ENCODE data around the gene CTBP2.
"Not testable (repeated sequence)": the region's sequence is repeated elsewhere in the genome, so short reads cannot be mapped to it uniquely, and the experiment has no call there.

CTBP2 gene

GRCh38 chr10:125163803-125164202 is 3.4 kb upstream of the CTBP2 start:
- Histone ChIP-seq H3K9me3 (ENCODE audit: control insufficient read depth, low read length) (no peaks in the 10 kb centered on the region), H3K36me3 (ENCODE audit: control insufficient read depth, insufficient read depth, low read length, severe bottlenecking) (no peaks in the 10 kb centered on the region), H3K4me1 (ENCODE audit: control insufficient read depth, insufficient read depth, low read length) (peaks cover 4% of the 10 kb centered on the region), H3K27me3 (replicated peaks; ENCODE audit: control insufficient read depth, insufficient read depth, low read length) (no peaks in the 10 kb centered on the region), H3K4me3 (ENCODE audit: low read length) (no peak overlapping the region), H3K9ac (ENCODE audit: low read length) (no peak overlapping the region)
- DNase-seq (ENCODE audit: low read depth) = no peak

DNA sequence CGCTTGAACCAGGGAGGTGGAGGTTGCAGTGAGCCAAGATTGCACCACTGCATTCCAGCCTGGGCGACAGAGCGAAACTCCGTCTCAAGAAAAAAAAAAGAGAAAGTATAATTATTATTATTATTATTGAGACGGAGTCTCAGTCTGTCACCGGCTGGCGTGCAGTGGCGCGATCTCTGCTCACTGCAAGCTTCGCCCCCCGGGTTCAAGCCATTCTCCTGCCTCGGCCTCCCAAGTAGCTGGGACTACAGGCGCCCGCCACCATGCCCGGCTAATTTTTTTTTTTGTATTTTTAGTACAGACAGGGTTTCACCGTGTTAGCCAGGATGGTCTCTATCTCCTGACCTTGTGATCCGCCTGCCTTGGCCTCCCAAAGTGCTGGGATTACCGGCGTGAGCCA is 2.9 kb upstream of the CTBP2 start:
- H3K9ac ChIP-seq (ENCODE audit: low read length); H3K4me1 ChIP-seq (ENCODE audit: control insufficient read depth, insufficient read depth, low read length); DNase-seq (ENCODE audit: low read depth); H3K27me3 ChIP-seq (replicated peaks; ENCODE audit: control insufficient read depth, insufficient read depth, low read length); H3K9me3 ChIP-seq (ENCODE audit: control insufficient read depth, low read length); H3K36me3 ChIP-seq (ENCODE audit: control insufficient read depth, insufficient read depth, low read length, severe bottlenecking); H3K4me3 ChIP-seq (ENCODE audit: low read length): not testable (repeated sequence)

DNA sequence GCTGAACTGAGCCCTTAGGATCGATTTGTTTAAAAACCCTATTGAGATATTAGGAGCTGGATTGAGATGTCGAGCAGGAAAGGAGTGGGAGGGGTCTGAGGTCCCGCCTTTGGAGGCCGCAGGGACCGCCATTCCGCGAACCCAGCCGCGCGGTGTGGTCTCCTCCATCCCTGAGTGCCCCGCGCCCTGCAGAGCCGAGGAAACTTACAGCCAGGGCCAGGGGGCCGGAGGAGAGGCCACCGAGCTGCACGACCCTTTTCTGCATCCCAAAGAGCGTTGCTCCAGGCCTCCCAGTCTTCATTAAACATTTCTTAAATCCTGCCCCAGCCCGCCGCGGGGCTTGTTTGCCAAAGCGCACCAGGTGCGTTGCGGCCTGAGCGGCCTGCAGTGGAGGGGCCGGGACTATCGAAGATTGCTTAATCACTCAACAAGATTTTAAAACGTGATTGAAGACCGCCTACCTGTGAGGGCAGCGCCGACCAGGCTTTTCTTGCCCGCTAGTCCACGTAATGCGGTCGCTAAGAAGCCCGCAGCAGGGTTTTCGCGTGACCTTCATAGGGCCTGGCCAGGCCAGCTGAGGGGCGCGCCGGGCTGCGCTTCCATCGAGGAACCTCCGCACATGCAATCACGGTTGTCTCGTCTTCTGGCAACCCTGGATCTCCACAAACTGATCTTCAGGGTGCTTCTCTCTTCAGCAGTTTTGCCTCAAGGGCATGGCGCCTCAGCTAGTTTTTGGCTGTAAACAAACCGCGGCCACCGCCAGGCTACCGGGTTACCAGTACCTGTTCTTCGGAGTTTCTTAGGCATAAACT is 2.0 kb upstream of the CTBP2 start:
- Histone ChIP-seq H3K36me3 (ENCODE audit: control insufficient read depth, insufficient read depth, low read length, severe bottlenecking) (no peaks in the 10 kb centered on the region), H3K4me3 (ENCODE audit: low read length) (peak overlapping the region; percentile 85), H3K9me3 (ENCODE audit: control insufficient read depth, low read length) (no peaks in the 10 kb centered on the region), H3K27me3 (replicated peaks; ENCODE audit: control insufficient read depth, insufficient read depth, low read length) (no peaks in the 10 kb centered on the region), H3K9ac (ENCODE audit: low read length) (peak overlapping the region; percentile 87), H3K4me1 (ENCODE audit: control insufficient read depth, insufficient read depth, low read length) (peaks cover 15% of the 10 kb centered on the region)
- DNase-seq (ENCODE audit: low read depth) = no peak

DNA sequence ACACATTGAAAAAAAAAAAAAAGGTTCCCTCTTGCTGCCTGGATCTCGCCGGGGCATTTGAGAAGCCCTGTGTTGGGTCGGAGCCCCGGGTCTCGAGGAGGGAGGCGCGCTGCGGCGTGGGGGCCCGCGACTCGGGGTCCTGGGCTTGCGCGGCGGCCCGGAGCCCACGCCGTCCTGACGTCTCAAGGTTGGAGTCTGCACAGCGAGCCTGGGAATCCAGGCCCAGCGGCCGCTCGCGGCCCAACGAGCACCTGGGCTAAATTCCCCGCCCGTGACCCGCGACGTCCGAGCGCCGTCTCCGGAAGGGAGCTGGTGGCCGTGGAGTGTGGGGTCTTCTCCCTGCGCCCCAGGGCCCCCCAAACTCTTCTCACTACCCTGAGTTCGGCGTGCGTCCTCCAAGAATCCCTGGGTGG is 1.4 kb upstream of the CTBP2 start:
- no peaks in the 10 kb centered on the region for H3K9me3 ChIP-seq (ENCODE audit: control insufficient read depth, low read length)
- no peaks in the 10 kb centered on the region for H3K27me3 ChIP-seq (replicated peaks; ENCODE audit: control insufficient read depth, insufficient read depth, low read length)
- peak overlapping the region; percentile 87 for H3K9ac ChIP-seq (ENCODE audit: low read length)
- no peaks in the 10 kb centered on the region for H3K36me3 ChIP-seq (ENCODE audit: control insufficient read depth, insufficient read depth, low read length, severe bottlenecking)
- H3K4me1 ChIP-seq (ENCODE audit: control insufficient read depth, insufficient read depth, low read length) = peaks cover 21% of the 10 kb centered on the region
- no peak for DNase-seq (ENCODE audit: low read depth)
- H3K4me3 ChIP-seq (ENCODE audit: low read length) = peak overlapping the region; percentile 85

- H3K36me3 ChIP-seq (ENCODE audit: control insufficient read depth, insufficient read depth, low read length, severe bottlenecking) = no peaks in the 10 kb centered on the region
- H3K27me3 ChIP-seq (replicated peaks; ENCODE audit: control insufficient read depth, insufficient read depth, low read length) = no peaks in the 10 kb centered on the region
- H3K4me3 ChIP-seq (ENCODE audit: low read length) = peak overlapping the region; percentile 85
These were observed 718 bp upstream of the CTBP2 start for GRCh38 chr10:125160856-125161706.

DNA sequence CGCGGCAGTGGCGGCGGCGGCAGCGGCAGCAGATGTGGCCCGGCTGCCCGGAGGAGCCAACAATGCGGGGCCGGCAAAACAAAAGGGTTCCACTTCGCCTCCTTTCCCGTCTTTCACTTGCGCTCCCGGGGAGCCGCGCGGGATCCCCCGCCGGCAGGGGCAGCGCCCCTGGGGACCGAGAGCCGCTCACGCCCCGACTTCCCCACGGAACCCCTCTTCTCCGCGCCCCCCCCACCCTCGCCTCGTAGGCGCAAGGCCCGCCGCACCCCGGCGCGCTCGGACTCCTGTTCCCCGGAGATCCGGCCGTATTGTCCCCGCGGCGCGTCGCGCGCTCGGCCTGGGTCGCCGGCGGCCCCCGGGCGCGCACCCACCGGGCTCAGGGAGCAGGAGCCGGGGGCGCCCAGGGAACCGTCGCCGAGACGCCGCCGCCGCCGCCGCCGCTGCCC is 854 bp downstream of the CTBP2 start:
- peak overlapping the region; percentile 81 for H3K4me3 ChIP-seq (ENCODE audit: low read length)
- peak; percentile 60 for DNase-seq (ENCODE audit: low read depth)
- no peaks in the 10 kb centered on the region for H3K9me3 ChIP-seq (ENCODE audit: control insufficient read depth, low read length)
- H3K36me3 ChIP-seq (ENCODE audit: control insufficient read depth, insufficient read depth, low read length, severe bottlenecking) = no peaks in the 10 kb centered on the region
- H3K4me1 ChIP-seq (ENCODE audit: control insufficient read depth, insufficient read depth, low read length) = peaks cover 42% of the 10 kb centered on the region
- no peaks in the 10 kb centered on the region for H3K27me3 ChIP-seq (replicated peaks; ENCODE audit: control insufficient read depth, insufficient read depth, low read length)
- peak overlapping the region; percentile 85 for H3K9ac ChIP-seq (ENCODE audit: low read length)

More at GRCh38 chr10:125160856-125161706, 718 bp upstream of the CTBP2 start:
- DNase-seq (ENCODE audit: low read depth) = peak; percentile 92
- Histone ChIP-seq H3K4me1 (ENCODE audit: control insufficient read depth, insufficient read depth, low read length) (peaks cover 28% of the 10 kb centered on the region), H3K9me3 (ENCODE audit: control insufficient read depth, low read length) (no peaks in the 10 kb centered on the region), H3K9ac (ENCODE audit: low read length) (peak overlapping the region; percentile 87)

DNA sequence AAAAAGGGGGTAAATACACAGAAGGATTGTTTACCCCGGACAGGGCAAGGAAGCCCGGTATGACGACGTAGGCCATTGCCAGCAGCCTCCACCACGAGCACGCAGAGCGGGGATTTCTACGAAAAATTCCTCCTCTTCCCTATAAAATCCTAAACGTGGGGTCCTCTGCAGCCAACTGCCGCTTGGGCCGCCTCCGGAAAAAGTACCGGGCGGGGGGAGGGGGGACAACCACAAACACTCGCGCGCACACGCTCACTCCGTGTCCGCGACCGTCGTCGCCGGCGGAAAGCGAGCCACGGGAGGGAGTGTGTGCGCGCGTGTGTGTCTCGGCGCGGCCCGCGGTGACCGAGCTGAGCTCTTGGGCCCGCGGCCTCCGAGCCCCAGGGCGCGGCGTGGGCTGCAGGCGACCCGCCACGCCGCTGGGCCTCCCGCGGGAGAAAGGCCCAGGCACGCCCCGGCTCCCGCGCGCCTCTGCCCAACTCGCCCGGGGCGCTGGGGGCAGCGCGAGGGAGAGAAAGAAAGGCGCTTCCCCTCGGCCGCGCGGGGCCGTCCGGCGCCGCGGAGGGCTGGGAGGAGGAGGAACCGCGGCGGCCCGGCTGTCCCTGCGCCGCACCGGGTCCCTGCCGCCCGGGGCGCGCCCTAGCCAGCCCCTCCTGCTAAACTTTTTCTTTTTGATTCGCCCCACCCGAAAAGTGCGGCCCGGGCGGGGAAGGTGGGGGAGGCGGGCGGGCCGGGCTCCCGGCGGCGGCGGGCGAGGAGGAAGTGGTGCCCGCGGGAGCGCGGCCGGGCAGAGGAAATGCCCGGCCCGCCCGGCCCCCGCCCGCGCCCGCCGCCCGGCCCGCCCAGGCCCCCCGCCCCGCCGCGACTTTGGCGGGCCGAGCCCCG is 1.5 kb downstream of the CTBP2 start:
- Histone ChIP-seq H3K27me3 (replicated peaks; ENCODE audit: control insufficient read depth, insufficient read depth, low read length) (no peaks in the 10 kb centered on the region), H3K36me3 (ENCODE audit: control insufficient read depth, insufficient read depth, low read length, severe bottlenecking) (no peaks in the 10 kb centered on the region), H3K4me3 (ENCODE audit: low read length) (peak overlapping the region; percentile 93), H3K9me3 (ENCODE audit: control insufficient read depth, low read length) (no peaks in the 10 kb centered on the region), H3K4me1 (ENCODE audit: control insufficient read depth, insufficient read depth, low read length) (peaks cover 49% of the 10 kb centered on the region), H3K9ac (ENCODE audit: low read length) (peak overlapping the region; percentile 93)
- peak; percentile 73 for DNase-seq (ENCODE audit: low read depth)

DNA sequence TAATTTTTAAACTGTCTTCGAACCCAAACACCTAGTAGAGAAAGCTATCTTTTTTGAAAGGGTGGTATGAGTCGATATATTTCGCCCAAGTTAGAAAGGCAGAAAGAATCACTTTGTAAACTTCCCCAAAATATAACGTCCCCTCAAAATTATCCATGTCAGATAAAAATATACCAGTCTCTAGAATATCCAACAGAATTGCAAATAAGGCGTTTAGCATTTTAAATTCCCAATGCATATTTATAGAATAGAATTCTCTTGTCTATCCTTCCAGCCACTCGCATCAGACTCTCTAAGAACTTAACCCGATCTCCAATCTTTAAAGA is 2.1 kb downstream of the CTBP2 start:
- no peaks in the 10 kb centered on the region for H3K9me3 ChIP-seq (ENCODE audit: control insufficient read depth, low read length)
- H3K4me3 ChIP-seq (ENCODE audit: low read length) = peak overlapping the region; percentile 93
- H3K9ac ChIP-seq (ENCODE audit: low read length) = peak overlapping the region; percentile 93
- peaks cover 55% of the 10 kb centered on the region for H3K4me1 ChIP-seq (ENCODE audit: control insufficient read depth, insufficient read depth, low read length)
- no peaks in the 10 kb centered on the region for H3K36me3 ChIP-seq (ENCODE audit: control insufficient read depth, insufficient read depth, low read length, severe bottlenecking)
- H3K27me3 ChIP-seq (replicated peaks; ENCODE audit: control insufficient read depth, insufficient read depth, low read length) = no peaks in the 10 kb centered on the region
- peak; percentile 25 for DNase-seq (ENCODE audit: low read depth)

- H3K4me1 ChIP-seq (ENCODE audit: control insufficient read depth, insufficient read depth, low read length) = peaks cover 62% of the 10 kb centered on the region
- peak; percentile 48 for DNase-seq (ENCODE audit: low read depth)
- peak overlapping the region; percentile 93 for H3K4me3 ChIP-seq (ENCODE audit: low read length)
- peak overlapping the region; percentile 93 for H3K9ac ChIP-seq (ENCODE audit: low read length)
- H3K9me3 ChIP-seq (ENCODE audit: control insufficient read depth, low read length) = no peaks in the 10 kb centered on the region
- no peaks in the 10 kb centered on the region for H3K36me3 ChIP-seq (ENCODE audit: control insufficient read depth, insufficient read depth, low read length, severe bottlenecking)
- no peaks in the 10 kb centered on the region for H3K27me3 ChIP-seq (replicated peaks; ENCODE audit: control insufficient read depth, insufficient read depth, low read length)
These were observed 2.9 kb downstream of the CTBP2 start for GRCh38 chr10:125157505-125157904.

DNA sequence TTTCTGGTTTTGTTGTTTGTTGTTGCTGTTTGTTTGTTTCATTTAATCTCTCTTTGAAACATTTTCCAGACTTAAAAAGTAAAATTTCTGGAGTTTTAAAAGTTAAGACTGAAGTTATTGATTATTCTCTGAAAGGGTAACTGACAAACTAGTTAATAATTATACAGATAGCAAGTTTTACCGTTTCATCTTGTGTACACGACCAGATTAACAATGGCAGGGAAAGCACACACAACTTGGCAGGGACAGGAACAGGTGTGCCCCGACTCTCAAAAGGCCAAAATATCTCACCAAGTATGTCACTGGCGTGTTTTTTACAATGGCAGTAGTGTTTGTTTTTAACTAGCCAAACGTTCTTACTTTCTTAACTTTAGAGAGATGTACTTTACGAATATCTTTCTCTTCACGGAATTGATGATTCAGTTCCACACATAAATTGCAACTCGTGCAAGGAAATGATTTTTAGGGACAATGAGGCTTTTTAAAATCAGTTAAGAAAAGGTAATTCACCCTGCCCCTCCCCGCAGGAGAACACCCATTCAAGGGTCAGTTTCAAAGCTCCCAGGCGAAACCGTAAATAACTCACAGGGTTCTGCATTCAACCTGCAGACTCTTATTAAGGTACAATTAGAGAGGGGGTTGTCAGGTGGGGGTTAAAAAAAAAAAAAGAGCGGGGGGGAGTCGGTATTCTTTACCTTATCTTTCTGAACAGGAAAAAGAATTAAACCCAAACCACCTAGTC is 3.5 kb downstream of the CTBP2 start:
- peak overlapping the region; percentile 93 for H3K4me3 ChIP-seq (ENCODE audit: low read length)
- no peaks in the 10 kb centered on the region for H3K9me3 ChIP-seq (ENCODE audit: control insufficient read depth, low read length)
- H3K4me1 ChIP-seq (ENCODE audit: control insufficient read depth, insufficient read depth, low read length) = peaks cover 62% of the 10 kb centered on the region
- DNase-seq (ENCODE audit: low read depth) = no peak
- no peaks in the 10 kb centered on the region for H3K36me3 ChIP-seq (ENCODE audit: control insufficient read depth, insufficient read depth, low read length, severe bottlenecking)
- H3K9ac ChIP-seq (ENCODE audit: low read length) = peak overlapping the region; percentile 20
- H3K27me3 ChIP-seq (replicated peaks; ENCODE audit: control insufficient read depth, insufficient read depth, low read length) = no peaks in the 10 kb centered on the region

Data from adipocyte (in vitro differentiated cells).